ENCODE results near the gene NRG2. TPM values are rescaled to one million over a fixed set of nuclear protein-coding genes. Genes with fewer than 3 reads are reported as not detected.

Gene NRG2
- total and polyA plus RNA-seq, 2 of the 8 experiments (the other 6 are each of a cell fraction or from before 2014, with no cell fraction given) = 0.27 to 0.54 TPM

- Histone ChIP-seq H2AK5ac (ENCODE audit: low read depth, low read length) (no peak overlapping the region), H3K4me1 (replicated peaks in 1 of 4; ENCODE audit: control insufficient read depth in 3 of 4, insufficient read depth in 4 of 4, low read length in 3 of 4) (no peaks in the 10 kb centered on the region), H3K23ac (ENCODE audit: insufficient read length) (no peak overlapping the region), H4K8ac (ENCODE audit: extremely low read depth, insufficient read depth, low read length) (no peak overlapping the region), H3K79me1 (ENCODE audit: low read depth, low read length) (no peaks in the 10 kb centered on the region), H3K4me3 (ENCODE audit: extremely low read depth in 1 of 4, insufficient read depth in 2 of 4, low read depth in 3 of 4, low read length in 4 of 4) (no peak overlapping the region), H2AFZ (ENCODE audit: low read length) (no peak overlapping the region), H3K36me3 (ENCODE audit: control insufficient read depth in 2 of 4, insufficient read depth in 4 of 4, low read length in 3 of 4) (no peaks in the 10 kb centered on the region), H4K5ac (ENCODE audit: insufficient read length, low read depth, low read length) (no peak overlapping the region), H3K4ac (replicated peaks; ENCODE audit: insufficient read length, low read depth, low read length) (no peak overlapping the region), H3K27me3 (replicated peaks in 1 of 4; ENCODE audit: control insufficient read depth in 3 of 4, extremely low read depth in 1 of 4, insufficient read depth in 3 of 4, low read length in 3 of 4) (no peaks in the 10 kb centered on the region), H2BK20ac (ENCODE audit: low read length) (no peak overlapping the region), H3K27ac (ENCODE audit: low read depth, low read length) (no peak overlapping the region), H2BK12ac (ENCODE audit: low read depth, low read length) (no peak overlapping the region), H3K18ac (ENCODE audit: extremely low read depth, low read length) (no peak overlapping the region), H2BK120ac (replicated peaks; ENCODE audit: low read depth, low read length) (no peak overlapping the region), H2BK5ac (ENCODE audit: low read depth, low read length) (no peak overlapping the region), H3K23me2 (ENCODE audit: low read depth, low read length) (no peaks in the 10 kb centered on the region), H4K91ac (replicated peaks; ENCODE audit: insufficient read length, low read length) (no peak overlapping the region), H3K14ac (ENCODE audit: insufficient read length) (no peak overlapping the region), H3K9ac (replicated peaks in 1 of 4; ENCODE audit: extremely low read depth in 1 of 4, low read depth in 3 of 4, low read length in 3 of 4) (no peak overlapping the region), H2BK15ac (ENCODE audit: low read length) (no peak overlapping the region), H3K9me3 (ENCODE audit: insufficient read depth in 2 of 2, low read depth in 1 of 2, low read length in 1 of 2) (no peaks in the 10 kb centered on the region), H3K4me2 (ENCODE audit: insufficient read depth in 1 of 2, low read depth in 2 of 2, low read length in 2 of 2) (no peak overlapping the region), H3K56ac (replicated peaks; ENCODE audit: insufficient read length, low read depth, low read length) (no peak overlapping the region), H3K79me2 (ENCODE audit: control insufficient read depth in 1 of 2, insufficient read depth in 2 of 2, low read length in 2 of 2) (no peaks in the 10 kb centered on the region), H4K20me1 (replicated peaks in 1 of 2; ENCODE audit: control insufficient read depth in 1 of 2, insufficient read depth in 2 of 2, low read length in 2 of 2) (no peaks in the 10 kb centered on the region)
- ChIA-PET POLR2A (ENCODE audit: partially characterized antibody) (interaction anchor here (1.2 kb wide), 1 partner anchor 14 kb away, joined by 3 read pairs; no protein-coding TSS in a partner anchor), CTCF (ENCODE audit: partially characterized antibody) (interaction anchor here (1.5 kb wide), 1 partner anchor 25 kb away, joined by 5 read pairs; no protein-coding TSS in a partner anchor)
- 88% methylated on average over 1 of the region's 1 CpG; no CpG with 5 or more reads in 1 of the 2 experiments for whole genome bisulfite sequencing, 2 experiments (ENCODE audit: extremely low coverage in 1 of 2, insufficient coverage in 1 of 2, insufficient read length in 1 of 2, insufficient replicate concordance in 2 of 2, low coverage in 1 of 2, low lambda C conversion rate in 2 of 2, missing lambda C conversion rate in 1 of 2)
- no peak for FAIRE-seq
- DNase-seq (ENCODE audit: low read depth in 1 of 2, low spot score in 2 of 2) = no peak
- TF ChIP-seq EP300 (IDR thresholded peaks at IDR 0.05; ENCODE audit: borderline replicate concordance in 1 of 2, low read depth in 2 of 2, low read length in 2 of 2) = no peak
- TF ChIP-seq YY1 (IDR thresholded peaks at IDR 0.05; ENCODE audit: low read depth, low read length) = no peak
- TF ChIP-seq ASH2L (IDR thresholded peaks at IDR 0.05; ENCODE audit: low read length) = no peak
- no peak for TF ChIP-seq TCF12 (IDR thresholded peaks at IDR 0.05; ENCODE audit: low read depth, low read length)
- no peak for TF ChIP-seq TBP (IDR thresholded peaks at IDR 0.05; ENCODE audit: low read depth, low read length)
- TF ChIP-seq EGR1 (IDR thresholded peaks at IDR 0.05; ENCODE audit: borderline replicate concordance, low read depth, low read length) = no peak
- no peak for TF ChIP-seq TAF1 (IDR thresholded peaks at IDR 0.05; ENCODE audit: low read depth, low read length)
- no peak for TF ChIP-seq RBBP5 (IDR thresholded peaks at IDR 0.05; ENCODE audit: borderline replicate concordance, low read depth, low read length)
- no peak for TF ChIP-seq BCL11A (IDR thresholded peaks at IDR 0.05; ENCODE audit: low read depth in 2 of 2, low read length in 2 of 2)
- no peak for TF ChIP-seq SAP30 (IDR thresholded peaks at IDR 0.05; ENCODE audit: insufficient read depth, insufficient replicate concordance, low read length)
- TF ChIP-seq, protein P1, sequence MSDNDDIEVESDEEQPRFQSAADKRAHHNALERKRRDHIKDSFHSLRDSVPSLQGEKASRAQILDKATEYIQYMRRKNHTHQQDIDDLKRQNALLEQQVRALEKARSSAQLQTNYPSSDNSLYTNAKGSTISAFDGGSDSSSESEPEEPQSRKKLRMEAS (IDR thresholded peaks at IDR 0.05) = no peak
- TF ChIP-seq MAFK (IDR thresholded peaks at IDR 0.05; ENCODE audit: low read depth, low read length) = no peak
- TF ChIP-seq E2F6 (IDR thresholded peaks at IDR 0.05) = no peak
- TF ChIP-seq CTBP2 (IDR thresholded peaks at IDR 0.05; ENCODE audit: borderline replicate concordance, insufficient read depth, insufficient read length, low read length) = no peak
Measured at GRCh38 chr5:139994234-139994633, 48.9 kb downstream of the NRG2 start.

Measured in H1 (cell line).